ENCODE results near the gene QRFP. TPM values are rescaled to one million over a fixed set of nuclear protein-coding genes. Genes with fewer than 3 reads are reported as not detected.
A peak's percentile ranks its signal among the peaks of the same experiment; 100 is the strongest.

QRFP gene
- total and polyA plus RNA-seq, 2 of the 8 experiments (the other 6 are each of a cell fraction or from before 2014, with no cell fraction given): not detected

DNA sequence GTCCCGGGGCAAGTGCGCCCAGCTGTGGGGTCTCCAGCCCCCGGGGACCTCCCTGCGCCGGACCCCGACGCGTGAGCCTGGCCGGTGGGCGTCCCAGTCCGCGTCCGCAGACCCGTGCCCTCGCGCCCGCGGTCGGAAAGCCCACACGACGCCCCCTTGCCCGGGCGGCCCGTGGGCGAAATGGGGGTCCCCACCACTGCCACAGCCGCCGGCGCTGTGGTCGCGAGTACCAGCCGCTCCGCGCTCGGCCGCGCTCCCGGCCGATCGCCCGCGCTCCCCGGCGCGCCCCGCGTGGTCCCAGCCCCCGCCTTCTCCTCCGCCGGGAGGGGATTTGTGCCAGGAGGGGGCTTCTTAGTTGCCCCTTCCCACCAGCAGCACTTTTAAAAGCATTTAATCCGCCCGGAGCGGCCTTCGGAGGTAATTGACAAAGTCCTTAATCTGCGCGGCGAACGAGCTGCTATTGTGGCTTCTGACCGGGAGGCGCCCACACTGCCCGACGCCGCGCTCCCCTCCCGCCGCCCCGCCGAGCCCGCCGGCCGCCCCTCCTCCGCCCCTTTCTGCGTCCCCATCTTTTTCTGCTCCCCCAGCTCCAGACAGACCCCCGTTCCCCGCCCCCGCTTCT is 42.9 kb upstream of the QRFP start:
- TF ChIP-seq CTBP2 (IDR thresholded peaks at IDR 0.05; ENCODE audit: borderline replicate concordance, insufficient read depth, insufficient read length, low read length): peak; percentile 4
- peak; percentile 65 for TF ChIP-seq EZH2 (IDR thresholded peaks at IDR 0.05; ENCODE audit: low read depth, low read length, severe bottlenecking)
- TF ChIP-seq SUZ12 (IDR thresholded peaks at IDR 0.05; ENCODE audit: low read length): peak; percentile 82; the same call in 1 of the 2 replicates
- peak; percentile 59; the same call in 1 of the 2 replicates for TF ChIP-seq RBBP5 (IDR thresholded peaks at IDR 0.05; ENCODE audit: borderline replicate concordance, low read depth, low read length)
- no peak for TF ChIP-seq POLR2A (IDR thresholded peaks at IDR 0.05; ENCODE audit: control extremely low read depth in 1 of 2, low read depth in 2 of 2, low read length in 2 of 2)
- TF ChIP-seq JUN (IDR thresholded peaks at IDR 0.05; ENCODE audit: low read depth, low read length): no peak
- TF ChIP-seq MAX (IDR thresholded peaks at IDR 0.05): peak; percentile 2; the same call in 1 of the 2 replicates
- TF ChIP-seq KDM1A (IDR thresholded peaks at IDR 0.05; ENCODE audit: borderline replicate concordance, low read length): no peak
- TF ChIP-seq SAP30 (IDR thresholded peaks at IDR 0.05; ENCODE audit: insufficient read depth, insufficient replicate concordance, low read length): no peak
- TF ChIP-seq FOSL1 (IDR thresholded peaks at IDR 0.05; ENCODE audit: insufficient read depth, low read depth, low read length): no peak
- TF ChIP-seq KDM4A (IDR thresholded peaks at IDR 0.05; ENCODE audit: low read depth, low read length, severe bottlenecking): peak; percentile 1
- H3K4me3 ChIP-seq (ENCODE audit: extremely low read depth in 1 of 4, insufficient read depth in 2 of 4, low read depth in 3 of 4, low read length in 4 of 4): peak overlapping the region; percentile 56 to 96 (median 62)
- no peak for FAIRE-seq
- no peak overlapping the region for H2BK5ac ChIP-seq (ENCODE audit: low read depth, low read length)
- H3K18ac ChIP-seq (ENCODE audit: extremely low read depth, low read length): peak overlapping the region; percentile 71; the same call in 1 of the 2 replicates
- ChIA-PET POLR2A (ENCODE audit: partially characterized antibody) (interaction anchor here (0.6 kb wide), 1 partner anchor 110 kb away, joined by 3 read pairs; no protein-coding TSS in a partner anchor), CTCF (ENCODE audit: partially characterized antibody) (interaction anchor here (0.7 to 1.4 kb wide), 8 partner anchors 29 to 73 kb away, joined by 3 to 4 read pairs (median 3); no protein-coding TSS in a partner anchor)
- peak overlapping the region; percentile 0 to 83 for H3K4me2 ChIP-seq (ENCODE audit: insufficient read depth in 1 of 2, low read depth in 2 of 2, low read length in 2 of 2)
- H3K9ac ChIP-seq (replicated peaks in 1 of 4; ENCODE audit: extremely low read depth in 1 of 4, low read depth in 3 of 4, low read length in 3 of 4): no peak overlapping the region
- no peaks in the 10 kb centered on the region for H3K79me1 ChIP-seq (ENCODE audit: low read depth, low read length)
- peak in 1 of 2 experiments; percentile 66 for DNase-seq (ENCODE audit: low read depth in 1 of 2, low spot score in 2 of 2)
- no peak overlapping the region for H3K23ac ChIP-seq (ENCODE audit: insufficient read length)
- no peak overlapping the region for H3K56ac ChIP-seq (replicated peaks; ENCODE audit: insufficient read length, low read depth, low read length)
- H4K5ac ChIP-seq (ENCODE audit: insufficient read length, low read depth, low read length): no peak overlapping the region
- no peaks in the 10 kb centered on the region for H3K9me3 ChIP-seq (ENCODE audit: insufficient read depth in 2 of 2, low read depth in 1 of 2, low read length in 1 of 2)
- no peak overlapping the region for H2BK20ac ChIP-seq (ENCODE audit: low read length)
- no peak overlapping the region for H3K27ac ChIP-seq (ENCODE audit: low read depth, low read length)
- peaks cover 14% of the 10 kb centered on the region; the same call in 1 of the 2 replicates for H3K23me2 ChIP-seq (ENCODE audit: low read depth, low read length)
- no peak overlapping the region for H2BK120ac ChIP-seq (replicated peaks; ENCODE audit: low read depth, low read length)
- H3K14ac ChIP-seq (ENCODE audit: insufficient read length): no peak overlapping the region
- no peak overlapping the region for H2AK5ac ChIP-seq (ENCODE audit: low read depth, low read length)
- peak overlapping the region; percentile 40 for H3K4ac ChIP-seq (replicated peaks; ENCODE audit: insufficient read length, low read depth, low read length)
- no peak overlapping the region for H4K91ac ChIP-seq (replicated peaks; ENCODE audit: insufficient read length, low read length)
- WGBS, 2 experiments (ENCODE audit: extremely low coverage in 1 of 2, insufficient coverage in 1 of 2, insufficient read length in 1 of 2, insufficient replicate concordance in 2 of 2, low coverage in 1 of 2, low lambda C conversion rate in 2 of 2, missing lambda C conversion rate in 1 of 2): 3% methylated on average over 40 of the region's 75 CpGs; no CpG with 5 or more reads in 1 of the 2 experiments
- no peak overlapping the region; the same call in 1 of the 2 replicates for H2AFZ ChIP-seq (ENCODE audit: low read length)
- H3K4me1 ChIP-seq (replicated peaks in 1 of 4; ENCODE audit: control insufficient read depth in 3 of 4, insufficient read depth in 4 of 4, low read length in 3 of 4): peaks cover 8 to 40% (median 17%) of the 10 kb centered on the region in 4 experiments
- H4K8ac ChIP-seq (ENCODE audit: extremely low read depth, insufficient read depth, low read length): peak overlapping the region; percentile 43; the same call in 1 of the 2 replicates
- no peaks in the 10 kb centered on the region for H3K79me2 ChIP-seq (ENCODE audit: control insufficient read depth in 1 of 2, insufficient read depth in 2 of 2, low read length in 2 of 2)
- H2BK12ac ChIP-seq (ENCODE audit: low read depth, low read length): no peak overlapping the region
- H3K36me3 ChIP-seq (ENCODE audit: control insufficient read depth in 2 of 4, insufficient read depth in 4 of 4, low read length in 3 of 4): no peaks in the 10 kb centered on the region; a peak in 1 of 8 replicates
- peaks cover 3 to 5% of the 10 kb centered on the region in 2 experiments for H4K20me1 ChIP-seq (replicated peaks in 1 of 2; ENCODE audit: control insufficient read depth in 1 of 2, insufficient read depth in 2 of 2, low read length in 2 of 2)
- H3K27me3 ChIP-seq (replicated peaks in 1 of 4; ENCODE audit: control insufficient read depth in 3 of 4, extremely low read depth in 1 of 4, insufficient read depth in 3 of 4, low read length in 3 of 4): peaks cover 18 to 44% (median 32%) of the 10 kb centered on the region in 4 experiments
- no peak overlapping the region for H2BK15ac ChIP-seq (ENCODE audit: low read length)

All from H1 (cell line).